ENCODE data around the gene STAC3.

DNA sequence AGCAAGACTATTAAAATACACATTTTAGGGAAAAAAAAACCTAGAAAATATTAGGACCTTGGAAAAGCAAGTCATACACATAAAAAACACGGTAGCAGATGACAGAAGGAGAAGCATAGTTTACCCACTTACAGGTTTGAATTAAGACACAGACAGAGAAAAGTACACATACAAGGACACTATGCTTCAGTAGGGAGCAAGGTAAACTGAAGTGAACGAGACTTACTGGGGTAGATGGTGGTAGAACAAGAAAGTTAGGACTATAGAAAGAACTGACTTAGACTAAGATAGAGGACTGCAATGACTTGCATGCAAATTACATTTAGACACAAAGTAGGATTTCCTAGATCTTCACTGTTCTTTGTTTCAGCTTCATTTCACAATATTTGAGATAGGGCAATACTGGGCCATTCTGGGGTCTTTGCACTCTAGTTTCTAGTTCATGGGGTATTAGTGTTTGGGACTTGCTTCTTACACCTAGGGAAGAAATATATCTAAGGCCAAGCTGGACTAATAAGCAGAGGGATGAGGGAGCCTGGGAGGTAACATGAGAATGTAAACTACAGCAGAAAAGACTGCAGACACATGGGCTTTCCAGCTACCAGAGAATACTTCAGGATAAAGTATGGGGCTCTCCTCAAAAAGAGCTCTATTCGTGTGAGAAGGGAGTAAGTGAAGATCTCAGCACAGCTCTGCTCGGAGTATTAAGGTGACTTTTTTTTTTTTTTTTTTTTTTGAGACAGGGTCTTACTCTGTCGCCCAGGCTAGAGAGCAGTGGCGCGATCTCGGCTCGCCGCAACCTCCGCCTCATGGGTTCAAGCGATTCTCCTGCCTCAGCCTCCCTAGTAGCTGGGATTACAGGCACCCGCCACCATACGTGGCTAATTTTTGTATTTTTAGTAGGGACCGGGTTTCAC lies 27.7 kb upstream of the STAC3 start:
- TF ChIP-seq, protein P1, sequence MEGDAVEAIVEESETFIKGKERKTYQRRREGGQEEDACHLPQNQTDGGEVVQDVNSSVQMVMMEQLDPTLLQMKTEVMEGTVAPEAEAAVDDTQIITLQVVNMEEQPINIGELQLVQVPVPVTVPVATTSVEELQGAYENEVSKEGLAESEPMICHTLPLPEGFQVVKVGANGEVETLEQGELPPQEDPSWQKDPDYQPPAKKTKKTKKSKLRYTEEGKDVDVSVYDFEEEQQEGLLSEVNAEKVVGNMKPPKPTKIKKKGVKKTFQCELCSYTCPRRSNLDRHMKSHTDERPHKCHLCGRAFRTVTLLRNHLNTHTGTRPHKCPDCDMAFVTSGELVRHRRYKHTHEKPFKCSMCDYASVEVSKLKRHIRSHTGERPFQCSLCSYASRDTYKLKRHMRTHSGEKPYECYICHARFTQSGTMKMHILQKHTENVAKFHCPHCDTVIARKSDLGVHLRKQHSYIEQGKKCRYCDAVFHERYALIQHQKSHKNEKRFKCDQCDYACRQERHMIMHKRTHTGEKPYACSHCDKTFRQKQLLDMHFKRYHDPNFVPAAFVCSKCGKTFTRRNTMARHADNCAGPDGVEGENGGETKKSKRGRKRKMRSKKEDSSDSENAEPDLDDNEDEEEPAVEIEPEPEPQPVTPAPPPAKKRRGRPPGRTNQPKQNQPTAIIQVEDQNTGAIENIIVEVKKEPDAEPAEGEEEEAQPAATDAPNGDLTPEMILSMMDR (IDR thresholded peaks at IDR 0.05): no peak
- no peak for TF ChIP-seq POLR2A (IDR thresholded peaks at IDR 0.05)

Measured in prostate gland (tissue), 2 donors.